GM10266 (cell line): ENCODE results near the gene GLOD4.
"Not testable (repeated sequence)": the region's sequence is repeated elsewhere in the genome, so short reads cannot be mapped to it uniquely, and the experiment has no call there.

Experiments used
- DNase-seq: peaks from one replicate; pipeline ENCODE4 v3.0.0; 2012; ENCODE audit errors: extremely low spot score
- CTCF ChIP-seq: IDR thresholded peaks from 2 replicates; pipeline ENCODE4 v1.5.1; 2012; ENCODE audit warnings: mild to moderate bottlenecking, low read depth; ENCODE audit not compliant: control insufficient read depth, insufficient read depth; ENCODE audit errors: missing control alignments

Gene GLOD4

GRCh38 chr17:788551-788950 is 6.5 kb upstream of the GLOD4 start:
- DNase-seq = no peak

GRCh38 chr17:787641-788221 is 5.7 kb upstream of the GLOD4 start:
- no peak for TF ChIP-seq CTCF
- DNase-seq = no peak

More at GRCh38 chr17:788551-788950, 6.5 kb upstream of the GLOD4 start:
- no peak for TF ChIP-seq CTCF

- not testable (repeated sequence) for DNase-seq
These were observed 3.8 kb upstream of the GLOD4 start for GRCh38 chr17:785901-786300.

GRCh38 chr17:784143-784542 is 2.1 kb upstream of the GLOD4 start:
- TF ChIP-seq CTCF = no peak
- no peak for DNase-seq

- TF ChIP-seq CTCF = no peak
- no peak for DNase-seq
These were observed 4.0 kb downstream of the GLOD4 start for GRCh38 chr17:778096-778495.

GRCh38 chr17:774313-774584 is 7.8 kb downstream of the GLOD4 start:
- no peak for TF ChIP-seq CTCF
- DNase-seq = no peak

- DNase-seq = no peak
- no peak for TF ChIP-seq CTCF
These were observed 8.4 kb downstream of the GLOD4 start for GRCh38 chr17:773467-774312.
